T-helper 22 cell (primary cell): ENCODE results near the gene GALNT7.

Experiments
- DNase-seq: peaks from one replicate; pipeline ENCODE4 v3.0.0-alpha.2; 2020; ENCODE audit warnings: low read depth

Gene GALNT7

GRCh38 chr4:173237762-173238161, 69.2 kb downstream of the GALNT7 start:
- DNase-seq = no peak

DNA sequence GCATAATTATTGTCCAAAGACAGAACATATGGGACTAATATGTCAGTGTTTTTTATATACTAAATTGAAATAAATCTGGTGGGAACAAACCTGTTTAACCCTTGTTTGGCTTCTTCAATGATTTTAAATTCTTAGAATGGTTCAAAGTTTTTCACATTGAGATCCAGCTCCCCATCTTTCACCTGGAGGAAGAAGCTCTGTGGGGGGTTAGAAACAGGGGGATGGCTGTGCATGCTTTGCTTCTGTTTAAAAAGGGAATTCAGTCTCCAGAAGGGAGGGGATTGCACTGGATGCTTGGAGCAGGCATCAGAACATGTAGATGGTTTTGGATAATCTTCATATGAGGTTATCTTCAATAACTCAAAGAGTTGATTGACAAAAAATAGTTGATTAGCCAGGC, 72.1 kb downstream of the GALNT7 start:
- DNase-seq = no peak

DNA sequence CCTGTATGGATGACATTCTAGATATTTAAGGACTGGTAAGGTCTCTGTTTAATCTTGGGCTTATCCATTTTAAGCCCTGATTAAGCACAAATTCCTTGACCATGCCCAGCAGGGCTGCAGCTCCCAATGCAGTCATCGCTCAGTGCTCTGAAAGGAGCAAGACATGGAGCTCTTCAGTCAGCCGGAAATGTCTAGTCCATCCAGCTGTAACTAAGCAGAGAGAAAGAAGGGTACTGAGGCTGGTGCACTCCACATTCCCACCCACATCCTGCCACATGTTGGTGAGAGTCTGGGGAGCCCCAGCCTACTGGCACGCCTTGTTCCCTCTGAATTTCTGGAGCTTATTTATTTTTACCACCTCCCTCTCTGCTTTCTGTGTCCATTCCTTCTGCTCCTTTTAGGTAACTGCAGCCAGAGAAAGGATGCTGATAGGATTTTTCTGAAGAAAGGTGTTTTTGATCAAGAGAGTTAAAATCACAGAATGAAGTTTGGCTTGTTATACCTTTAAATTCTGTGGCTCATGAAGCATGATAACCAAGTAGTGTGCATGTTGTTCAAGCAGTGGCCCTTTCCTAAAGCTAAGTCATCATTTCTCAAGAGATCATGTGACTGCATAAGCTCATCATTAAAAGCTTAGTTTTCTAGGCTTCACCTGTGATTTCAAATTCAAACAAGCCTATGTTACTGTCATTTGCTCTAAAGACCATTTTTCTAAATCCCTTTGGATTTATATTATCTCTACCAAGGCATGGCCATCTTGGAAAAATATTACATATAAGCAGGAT, 74.0 kb downstream of the GALNT7 start:
- DNase-seq = no peak

DNA sequence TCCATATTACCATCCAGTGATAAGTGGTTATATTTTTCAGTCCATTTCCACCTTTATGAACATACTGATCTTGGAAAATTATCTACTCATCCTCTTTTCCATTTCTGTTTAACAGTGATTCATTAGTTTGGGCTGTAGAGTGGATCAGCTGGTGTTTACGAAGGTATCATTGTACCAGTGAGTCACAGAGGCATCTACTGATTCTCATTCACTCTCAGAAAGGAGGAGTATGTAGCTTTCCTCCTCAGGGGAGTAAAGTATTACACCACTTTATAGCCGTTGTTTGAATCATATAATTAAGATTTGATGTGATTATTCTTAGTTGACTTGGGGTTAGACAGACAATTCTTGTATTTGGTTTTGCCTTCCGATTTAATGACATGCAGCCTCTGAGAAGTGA, 74.7 kb downstream of the GALNT7 start:
- DNase-seq = no peak

- no peak for DNase-seq
These were observed 75.5 kb downstream of the GALNT7 start for GRCh38 chr4:173243917-173244658.

DNA sequence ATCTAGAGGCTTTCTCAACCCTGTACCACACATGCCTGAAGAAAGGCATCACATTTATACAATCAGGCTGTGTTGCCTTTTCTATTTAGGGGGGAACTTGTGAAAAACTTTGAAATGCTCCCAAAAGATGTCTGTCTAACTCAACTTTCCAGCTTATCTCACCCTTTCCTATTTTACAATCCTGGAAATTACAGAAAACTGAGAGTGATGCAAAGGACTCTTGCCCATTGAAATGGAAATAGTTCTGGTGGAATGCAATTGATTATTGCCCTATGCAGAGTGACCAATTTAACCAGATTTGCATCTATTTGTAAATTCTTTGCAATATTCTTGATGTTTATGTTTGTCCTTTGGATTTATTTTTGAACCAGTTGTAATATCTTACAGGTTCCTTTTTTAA, 77.3 kb downstream of the GALNT7 start:
- DNase-seq = no peak

GRCh38 chr4:173246719-173247118, 78.1 kb downstream of the GALNT7 start:
- no peak for DNase-seq

DNA sequence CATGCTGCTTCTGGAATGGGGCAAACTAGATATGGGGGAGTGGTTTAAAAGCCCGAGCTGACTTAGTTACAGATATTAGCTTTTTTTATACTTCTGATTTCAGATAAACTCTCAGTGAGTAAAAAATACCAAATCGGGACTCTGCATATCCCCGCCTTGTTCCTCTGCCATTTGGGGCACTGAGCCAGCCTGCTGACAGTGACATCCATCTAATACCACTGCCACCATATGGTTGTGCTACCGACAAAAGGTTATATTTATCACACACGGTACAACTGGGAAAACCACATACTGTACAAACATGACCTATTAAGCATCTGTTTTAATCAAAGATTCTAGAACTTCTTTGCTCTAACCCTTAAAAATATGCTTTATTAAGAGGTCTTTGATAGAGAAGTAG, 78.7 kb downstream of the GALNT7 start:
- DNase-seq = no peak

DNA sequence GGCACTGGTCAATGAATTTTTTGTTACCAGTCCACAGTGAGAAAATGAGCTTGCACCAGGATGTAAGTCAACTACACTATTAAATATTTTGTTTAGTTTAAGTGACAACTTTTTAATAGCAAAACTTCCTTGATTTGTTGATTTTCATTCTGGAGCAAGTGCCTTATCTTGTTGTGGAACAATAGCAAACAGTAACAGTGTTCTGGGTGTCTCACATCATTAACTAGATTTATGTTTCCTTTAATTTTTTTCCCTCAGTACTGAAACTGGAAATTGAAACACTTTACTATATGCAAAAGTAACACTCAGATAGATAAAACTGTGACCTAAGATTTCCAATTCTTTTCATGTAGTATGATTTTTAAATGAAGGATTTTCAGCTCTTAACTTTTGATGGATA, 80.1 kb downstream of the GALNT7 start:
- no peak for DNase-seq

DNA sequence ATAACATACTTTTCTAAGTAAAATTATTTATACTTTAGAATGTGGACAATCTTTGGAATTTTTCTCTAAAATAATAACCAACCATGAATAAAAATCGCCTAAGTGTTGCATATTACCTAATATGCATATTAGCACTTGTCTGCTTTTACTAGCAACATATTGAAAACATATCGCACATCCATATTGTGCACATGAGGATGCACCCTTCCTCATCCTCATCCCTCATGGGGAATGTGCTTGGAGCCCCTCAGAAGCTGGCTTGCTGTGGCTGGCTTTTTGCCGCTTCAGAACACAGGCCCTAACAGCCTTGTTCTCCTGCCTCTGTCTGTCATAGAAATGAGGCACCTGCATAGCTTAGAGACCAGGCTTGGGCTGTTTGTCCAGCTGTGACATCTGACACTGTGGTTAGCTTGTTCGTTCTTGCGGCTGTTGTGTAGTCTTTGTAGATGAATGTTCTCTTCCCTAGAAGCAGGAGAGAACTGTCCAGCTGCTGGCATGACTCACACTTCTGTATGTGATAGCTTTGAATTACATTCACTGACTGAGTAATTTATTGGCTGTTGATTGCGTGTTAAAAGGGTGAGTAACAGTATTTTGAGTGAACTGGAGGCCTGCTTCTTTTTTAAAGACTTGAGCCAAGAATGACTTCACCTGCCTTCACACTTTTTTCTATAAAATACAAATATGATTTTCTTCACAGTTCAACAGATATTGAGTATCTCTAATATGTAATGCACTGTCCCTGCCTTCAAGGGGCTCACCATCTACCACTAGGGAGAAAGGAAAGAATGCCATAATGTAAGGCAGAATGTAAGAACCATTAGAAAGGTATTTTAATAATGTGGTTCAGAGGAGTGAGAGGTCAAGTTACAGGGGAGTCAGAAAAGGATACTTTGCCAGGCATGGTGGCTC, 83.7 kb downstream of the GALNT7 start:
- no peak for DNase-seq

DNA sequence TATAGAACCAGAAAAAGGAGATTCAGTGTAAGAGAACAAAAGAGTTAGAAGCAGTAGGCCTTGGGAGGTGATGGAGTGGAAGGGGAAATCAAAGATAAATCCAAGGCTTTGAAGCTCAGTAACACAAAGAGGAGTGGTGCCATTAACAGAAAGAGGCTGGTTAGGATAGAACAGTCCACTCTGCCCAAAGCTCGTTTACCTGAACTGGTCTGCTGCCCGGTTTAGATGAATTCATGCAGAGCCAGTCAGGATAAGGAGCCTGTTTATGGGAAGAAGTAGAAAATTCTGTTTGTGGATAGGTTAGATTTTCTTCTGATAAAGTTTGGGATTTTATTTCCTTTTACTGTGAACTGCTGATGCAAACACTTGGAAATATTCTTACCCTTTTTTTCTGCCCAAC, 85.0 kb downstream of the GALNT7 start:
- no peak for DNase-seq

- DNase-seq = no peak
These were observed 86.0 kb downstream of the GALNT7 start for GRCh38 chr4:173254646-173255045.

DNA sequence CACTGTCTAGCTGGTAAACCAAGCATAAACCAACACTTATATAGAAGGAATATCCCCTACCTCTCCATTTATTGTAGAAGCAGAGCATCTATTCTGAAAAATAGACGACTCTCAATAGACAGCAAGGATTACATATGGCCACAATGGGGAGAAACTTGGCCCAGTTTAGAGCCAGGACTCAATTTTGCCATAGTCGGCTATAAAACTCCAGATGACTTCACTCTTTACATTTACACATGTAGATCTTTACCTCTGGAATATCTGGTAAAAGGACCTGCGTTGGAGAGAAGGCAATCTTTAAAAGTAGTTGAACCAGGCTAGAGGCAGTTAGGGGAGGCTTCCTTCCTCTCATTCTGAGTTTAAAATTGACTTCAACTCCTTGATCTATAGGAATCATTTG, 88.2 kb downstream of the GALNT7 start:
- no peak for DNase-seq

DNA sequence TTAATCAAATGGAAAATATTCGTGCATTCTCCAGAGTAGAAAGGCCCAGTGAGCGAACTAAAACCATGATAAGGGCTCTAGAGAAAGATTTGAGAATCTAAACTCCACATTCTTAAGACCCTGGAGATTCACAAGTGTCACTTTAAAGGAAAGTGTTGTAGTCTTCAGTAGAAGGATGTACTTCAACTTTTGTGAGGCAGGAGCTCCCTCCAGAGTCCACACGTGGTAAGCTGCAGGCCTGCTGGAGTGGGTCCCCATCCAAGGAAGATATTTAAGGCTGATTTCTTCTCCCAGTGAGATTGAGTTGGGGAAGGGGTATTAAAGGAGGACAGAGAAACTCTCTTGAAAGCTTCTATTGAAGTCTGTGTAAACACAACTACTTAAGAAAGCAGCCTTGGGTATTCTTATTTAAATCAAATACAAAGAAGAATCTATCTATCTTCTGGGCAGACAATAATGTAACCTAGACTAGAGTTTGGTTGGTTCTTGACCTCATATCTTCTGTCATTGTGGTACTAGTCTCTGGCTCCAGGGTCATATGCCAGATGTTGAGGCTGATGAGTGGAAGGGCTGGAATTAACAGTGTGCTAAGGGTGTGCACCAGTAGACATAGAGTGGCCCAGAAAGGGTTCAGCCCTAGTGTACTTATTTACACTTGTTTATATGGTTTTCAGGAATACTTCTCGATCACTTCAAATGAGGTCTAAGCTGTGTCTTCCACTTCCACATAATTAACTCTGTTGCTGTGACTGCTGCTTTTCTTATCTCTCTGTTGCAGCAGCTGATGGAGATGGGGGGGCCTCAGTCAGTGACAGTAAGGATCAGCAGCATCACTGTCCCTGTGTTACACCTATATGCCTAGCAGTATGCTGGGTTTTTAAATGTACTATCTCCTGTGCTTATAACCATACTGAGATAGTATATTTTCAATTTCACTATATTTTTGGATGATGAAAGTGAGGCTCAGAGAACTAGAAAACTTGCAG, 89.4 kb downstream of the GALNT7 start:
- no peak for DNase-seq

DNA sequence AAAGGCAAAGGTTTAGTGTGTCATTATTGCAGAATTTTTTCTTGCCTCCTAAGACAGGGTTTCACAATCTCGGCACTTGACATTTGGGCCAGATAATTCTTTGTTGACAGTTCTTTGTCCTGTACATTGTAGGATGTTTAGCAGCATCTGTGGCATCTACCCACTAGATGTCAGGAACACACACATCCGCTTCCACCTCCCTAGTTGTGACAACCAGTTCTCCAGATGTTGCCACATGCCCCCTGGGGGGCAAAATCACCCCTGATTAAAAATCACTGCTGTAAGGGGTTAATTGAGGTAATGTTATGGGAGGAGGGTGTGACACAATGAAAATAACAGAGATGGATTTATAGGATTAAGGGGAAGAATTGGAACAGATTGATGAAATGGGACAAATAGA, 90.3 kb downstream of the GALNT7 start:
- DNase-seq = no peak

DNA sequence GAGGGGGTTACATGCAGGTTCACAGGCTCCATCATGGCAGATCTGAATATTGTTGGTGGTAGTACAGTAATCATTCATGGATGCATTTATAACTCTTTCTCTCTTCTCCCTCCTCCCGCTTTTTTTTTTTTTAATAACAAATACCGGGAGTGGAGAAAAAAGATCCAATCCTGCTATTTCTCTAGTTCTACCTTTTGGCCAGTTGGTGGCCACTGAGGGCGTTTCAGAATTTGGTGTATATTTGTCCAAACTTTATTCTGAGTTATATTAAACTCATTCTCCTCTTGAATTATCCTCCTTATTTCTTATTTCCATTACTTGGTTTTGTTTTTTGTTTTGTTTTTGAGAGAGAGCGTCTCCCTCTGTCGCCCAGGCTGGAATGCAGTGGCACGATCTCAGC, 90.7 kb downstream of the GALNT7 start:
- DNase-seq = no peak

- no peak for DNase-seq
These were observed 92.4 kb downstream of the GALNT7 start for GRCh38 chr4:173261052-173261451.

- no peak for DNase-seq
These were observed 93.8 kb downstream of the GALNT7 start for GRCh38 chr4:173262375-173262774.

- no peak for DNase-seq
These were observed 95.6 kb downstream of the GALNT7 start for GRCh38 chr4:173264245-173264644.

- DNase-seq = no peak
These were observed 96.1 kb downstream of the GALNT7 start for GRCh38 chr4:173264684-173265185.

- no peak for DNase-seq
These were observed 97.1 kb downstream of the GALNT7 start for GRCh38 chr4:173265751-173266150.
